ENCODE data around the gene SPDYE17.
"Not testable (repeated sequence)": the region's sequence is repeated elsewhere in the genome, so short reads cannot be mapped to it uniquely, and the experiment has no call there.

SPDYE17 gene

GRCh38 chr7:76998285-76998589 is 33.9 kb downstream of the SPDYE17 start:
- no peak for DNase-seq

- no peak for DNase-seq
Measured at GRCh38 chr7:76997381-76998284, 34.5 kb downstream of the SPDYE17 start.

GRCh38 chr7:76996932-76997331 is 35.2 kb downstream of the SPDYE17 start:
- DNase-seq, result not testable (repeated sequence)

- DNase-seq, result not testable (repeated sequence)
Measured at GRCh38 chr7:76994286-76994685, 37.9 kb downstream of the SPDYE17 start.

- DNase-seq, result not testable (repeated sequence)
Measured at GRCh38 chr7:76993831-76994230, 38.3 kb downstream of the SPDYE17 start.

GRCh38 chr7:76992871-76993270 is 39.3 kb downstream of the SPDYE17 start:
- DNase-seq, result not testable (repeated sequence)

GRCh38 chr7:76992204-76992603 is 40.0 kb downstream of the SPDYE17 start:
- DNase-seq, result not testable (repeated sequence)

- not testable (repeated sequence) for DNase-seq
Measured at GRCh38 chr7:76990202-76990601, 42.0 kb downstream of the SPDYE17 start.

- not testable (repeated sequence) for DNase-seq
Measured at GRCh38 chr7:76985924-76986717, 46.0 kb downstream of the SPDYE17 start.

- not testable (repeated sequence) for DNase-seq
Measured at GRCh38 chr7:76984784-76985136, 47.4 kb downstream of the SPDYE17 start.

GRCh38 chr7:76983937-76984783 is 48.0 kb downstream of the SPDYE17 start:
- DNase-seq, result not testable (repeated sequence)

GRCh38 chr7:76983333-76983732 is 48.8 kb downstream of the SPDYE17 start:
- not testable (repeated sequence) for DNase-seq

GRCh38 chr7:76982501-76982900 is 49.7 kb downstream of the SPDYE17 start:
- DNase-seq, result not testable (repeated sequence)

- not testable (repeated sequence) for DNase-seq
Measured at GRCh38 chr7:76981187-76981970, 50.8 kb downstream of the SPDYE17 start.

- DNase-seq, result not testable (repeated sequence)
Measured at GRCh38 chr7:76980576-76980975, 51.6 kb downstream of the SPDYE17 start.

GRCh38 chr7:76977761-76978367 is 54.3 kb downstream of the SPDYE17 start:
- not testable (repeated sequence) for DNase-seq

GRCh38 chr7:76974793-76975579 is 57.2 kb downstream of the SPDYE17 start:
- not testable (repeated sequence) for DNase-seq

- DNase-seq, result not testable (repeated sequence)
Measured at GRCh38 chr7:76974336-76974735, 57.8 kb downstream of the SPDYE17 start.

- DNase-seq, result not testable (repeated sequence)
Measured at GRCh38 chr7:76972391-76972790, 59.8 kb downstream of the SPDYE17 start.

All from NCI-H1436 (cell line).